K562 (cell line): ENCODE measurements around the gene ZNF672.
"Not testable (repeated sequence)": the region's sequence is repeated elsewhere in the genome, so short reads cannot be mapped to it uniquely, and the experiment has no call there.

Experiments
- EGR1 ChIP-seq: fragments of 450-650 bp; conservative IDR thresholded peaks from 2 replicates; pipeline ENCODE4 v1.6.1; 2017; ENCODE audit warnings: mild to moderate bottlenecking
- GABPB1 ChIP-seq: sonication (generic); formaldehyde crosslinking; IDR thresholded peaks from 2 replicates; pipeline ENCODE4 v1.8.0; 2022; ENCODE audit warnings: mild to moderate bottlenecking, missing genetic modification reagents
- KDM1A ChIP-seq, 2 experiments: fragments of 450-650 bp; IDR thresholded peaks; 2 replicates each; pipeline ENCODE4 v1.6.1; 2016; ENCODE audit warnings: mild to moderate bottlenecking in 2 of 2
- MTA3 ChIP-seq: fragments of 450-650 bp; formaldehyde crosslinking; IDR thresholded peaks from 2 replicates; pipeline ENCODE4 v1.6.1; 2017; ENCODE audit warnings: mild to moderate bottlenecking, borderline replicate concordance
- SP1 ChIP-seq: sonication (generic); formaldehyde crosslinking; IDR thresholded peaks from 2 replicates; pipeline ENCODE4 v1.8.1; 2022; ENCODE audit warnings: mild to moderate bottlenecking, missing genetic modification reagents
- SRSF3 ChIP-seq: fragments of 200-400 bp; formaldehyde crosslinking; IDR thresholded peaks from 2 replicates; pipeline ENCODE4 v1.6.1; 2016; ENCODE audit warnings: mild to moderate bottlenecking, low read length, moderate library complexity; ENCODE audit not compliant: insufficient read depth
- TAF9B ChIP-seq: fragments of 450-650 bp; IDR thresholded peaks from 2 replicates; pipeline ENCODE4 v1.6.1; 2018; ENCODE audit warnings: mild to moderate bottlenecking; ENCODE audit not compliant: partially characterized antibody
- ZFX ChIP-seq: sonication (generic); formaldehyde crosslinking; IDR thresholded peaks from 2 replicates; pipeline ENCODE4 v1.8.0; 2022; ENCODE audit warnings: mild to moderate bottlenecking, missing genetic modification reagents, moderate library complexity
- ZNF121 ChIP-seq: sonication (generic); formaldehyde crosslinking; conservative IDR thresholded peaks from 2 replicates; pipeline ENCODE4 v1.8.0; 2022; ENCODE audit warnings: missing genetic modification reagents
- ZNF140 ChIP-seq: fragments of 250-450 bp; sonication (Bioruptor Pico); IDR thresholded peaks from 2 replicates; pipeline ENCODE4 v1.8.0; 2021; ENCODE audit warnings: moderate library complexity, mild to moderate bottlenecking, inconsistent platforms
- TF ChIP-seq, protein P1 (sequence below), 2 experiments: fragments of 450-650 bp in 1 of 2; sonication (generic) in 1 of 2; formaldehyde crosslinking; conservative IDR thresholded peaks; 2 replicates each; pipeline versions ENCODE4 v1.4.0 to v1.8.1; 2020 to 2022; ENCODE audit warnings: mild to moderate bottlenecking in 1 of 2, missing genetic modification reagents in 1 of 2
- TF ChIP-seq, protein P2 (sequence below), 3 experiments: IDR thresholded peaks in 2 of 3; conservative IDR thresholded peaks in 1 of 3; 2 replicates each; pipeline ENCODE4 v1.5.1; 2011 to 2012; ENCODE audit warnings: low read length in 3 of 3, mild to moderate bottlenecking in 3 of 3, control low read depth in 2 of 3, improper control_type of control experiment in 1 of 3, inconsistent platforms in 1 of 3, low read depth in 1 of 3, mixed read lengths in 1 of 3, moderate library complexity in 1 of 3; ENCODE audit not compliant: insufficient read depth in 2 of 3
- TF ChIP-seq, protein P3 (sequence below): IDR thresholded peaks from 3 replicates; pipeline ENCODE4 v1.6.1; 2011; ENCODE audit warnings: borderline replicate concordance, mild to moderate bottlenecking; ENCODE audit not compliant: insufficient read length, insufficient read depth

DNA sequence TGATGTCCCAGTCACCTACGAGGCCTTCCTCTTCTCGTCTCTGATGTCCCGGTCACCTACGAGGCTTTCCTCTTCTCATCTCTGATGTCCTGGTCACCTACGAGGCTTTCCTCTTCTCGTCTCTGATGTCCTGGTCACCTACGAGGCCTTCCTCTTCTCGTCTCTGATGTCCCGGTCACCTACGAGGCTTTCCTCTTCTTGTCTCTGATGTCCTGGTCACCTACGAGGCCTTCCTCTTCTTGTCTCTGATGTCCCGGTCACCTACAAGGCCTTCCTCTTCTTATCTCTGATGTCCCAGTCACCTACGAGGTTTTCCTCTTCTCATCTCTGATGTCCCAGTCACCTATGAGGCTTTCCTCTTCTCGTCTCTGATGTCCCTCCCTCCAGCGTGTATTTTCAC, 34.5 kb upstream of the ZNF672 start:
- TF ChIP-seq GABPB1; MTA3; KDM1A (IDR thresholded peaks at IDR 0.05); TAF9B; ZNF140 (CRISPR knock-in tag); ZFX (CRISPR knock-in tag); SP1 (CRISPR knock-in tag); EGR1; ZNF121 (CRISPR knock-in tag); SRSF3: not testable (repeated sequence)
- TF ChIP-seq, protein P1, sequence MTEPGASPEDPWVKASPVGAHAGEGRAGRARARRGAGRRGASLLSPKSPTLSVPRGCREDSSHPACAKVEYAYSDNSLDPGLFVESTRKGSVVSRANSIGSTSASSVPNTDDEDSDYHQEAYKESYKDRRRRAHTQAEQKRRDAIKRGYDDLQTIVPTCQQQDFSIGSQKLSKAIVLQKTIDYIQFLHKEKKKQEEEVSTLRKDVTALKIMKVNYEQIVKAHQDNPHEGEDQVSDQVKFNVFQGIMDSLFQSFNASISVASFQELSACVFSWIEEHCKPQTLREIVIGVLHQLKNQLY (CRISPR knock-in tag; conservative IDR thresholded peaks at IDR 0.05), result not testable (repeated sequence)
- TF ChIP-seq, protein P2, sequence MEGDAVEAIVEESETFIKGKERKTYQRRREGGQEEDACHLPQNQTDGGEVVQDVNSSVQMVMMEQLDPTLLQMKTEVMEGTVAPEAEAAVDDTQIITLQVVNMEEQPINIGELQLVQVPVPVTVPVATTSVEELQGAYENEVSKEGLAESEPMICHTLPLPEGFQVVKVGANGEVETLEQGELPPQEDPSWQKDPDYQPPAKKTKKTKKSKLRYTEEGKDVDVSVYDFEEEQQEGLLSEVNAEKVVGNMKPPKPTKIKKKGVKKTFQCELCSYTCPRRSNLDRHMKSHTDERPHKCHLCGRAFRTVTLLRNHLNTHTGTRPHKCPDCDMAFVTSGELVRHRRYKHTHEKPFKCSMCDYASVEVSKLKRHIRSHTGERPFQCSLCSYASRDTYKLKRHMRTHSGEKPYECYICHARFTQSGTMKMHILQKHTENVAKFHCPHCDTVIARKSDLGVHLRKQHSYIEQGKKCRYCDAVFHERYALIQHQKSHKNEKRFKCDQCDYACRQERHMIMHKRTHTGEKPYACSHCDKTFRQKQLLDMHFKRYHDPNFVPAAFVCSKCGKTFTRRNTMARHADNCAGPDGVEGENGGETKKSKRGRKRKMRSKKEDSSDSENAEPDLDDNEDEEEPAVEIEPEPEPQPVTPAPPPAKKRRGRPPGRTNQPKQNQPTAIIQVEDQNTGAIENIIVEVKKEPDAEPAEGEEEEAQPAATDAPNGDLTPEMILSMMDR (IDR thresholded peaks at IDR 0.05 in 2 of 3, conservative IDR thresholded peaks at IDR 0.05 in 1 of 3; ENCODE audit: insufficient read depth in 2 of 3, low read depth in 1 of 3, low read length in 3 of 3), result not testable (repeated sequence)
- TF ChIP-seq, protein P3, sequence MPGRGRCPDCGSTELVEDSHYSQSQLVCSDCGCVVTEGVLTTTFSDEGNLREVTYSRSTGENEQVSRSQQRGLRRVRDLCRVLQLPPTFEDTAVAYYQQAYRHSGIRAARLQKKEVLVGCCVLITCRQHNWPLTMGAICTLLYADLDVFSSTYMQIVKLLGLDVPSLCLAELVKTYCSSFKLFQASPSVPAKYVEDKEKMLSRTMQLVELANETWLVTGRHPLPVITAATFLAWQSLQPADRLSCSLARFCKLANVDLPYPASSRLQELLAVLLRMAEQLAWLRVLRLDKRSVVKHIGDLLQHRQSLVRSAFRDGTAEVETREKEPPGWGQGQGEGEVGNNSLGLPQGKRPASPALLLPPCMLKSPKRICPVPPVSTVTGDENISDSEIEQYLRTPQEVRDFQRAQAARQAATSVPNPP, result not testable (repeated sequence)
